ENCODE data around the gene LRRC30. TPM values are rescaled to one million over a fixed set of nuclear protein-coding genes. Genes with fewer than 3 reads are reported as not detected.

The LRRC30 gene
- total RNA-seq, 1 experiment from 2014 or later = not detected

DNA sequence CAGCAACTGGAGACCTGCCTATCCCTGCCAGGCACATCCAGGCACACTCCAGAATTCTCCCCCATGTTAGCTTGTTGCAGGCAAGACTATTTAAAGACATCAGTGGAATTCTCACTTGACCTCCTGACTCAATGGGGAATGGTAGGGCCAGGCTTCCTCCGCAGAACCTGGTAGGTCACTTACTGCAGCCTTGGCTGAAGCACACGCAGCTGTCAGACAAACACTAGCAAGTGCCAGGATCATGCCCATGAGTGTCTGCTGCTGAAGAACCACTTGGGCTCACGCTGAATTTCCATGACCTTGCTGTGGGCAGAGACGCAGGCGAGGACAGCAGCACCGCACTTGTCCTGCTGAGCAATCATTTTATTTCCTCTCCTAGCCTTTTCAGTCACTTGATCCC, 3.2 kb downstream of the LRRC30 start:
- ATAC-seq (no peak), DNase-seq (ENCODE audit: low read depth, low spot score) (no peak)
- ChIA-PET CTCF (no interaction called here), POLR2A (no interaction called here), RAD21 (ENCODE audit: low non-redundant PET in 1 of 2, low total read pairs in 2 of 2, uncharacterized antibody in 2 of 2, unreplicated experiment in 2 of 2) (no interaction called here)
- Histone ChIP-seq H3K4me1 (ENCODE audit: control insufficient read depth in 1 of 2, insufficient read depth in 2 of 2, low read length in 2 of 2) (no peaks in the 10 kb centered on the region), H3K9me2 (ENCODE audit: insufficient read depth) (no peaks in the 10 kb centered on the region), H3K36me3 (ENCODE audit: control insufficient read depth in 1 of 2, insufficient read depth in 2 of 2, low read length in 2 of 2) (no peaks in the 10 kb centered on the region), H3K27me3 (ENCODE audit: insufficient read depth, low read length) (no peaks in the 10 kb centered on the region), H3K4me2 (ENCODE audit: low read length) (no peak overlapping the region), H3K27ac (ENCODE audit: low read depth, low read length) (no peak overlapping the region), H4K20me1 (ENCODE audit: insufficient read depth) (no peaks in the 10 kb centered on the region), H3K9ac (ENCODE audit: low read length) (no peak overlapping the region), H3K79me2 (ENCODE audit: insufficient read depth, low read length) (no peaks in the 10 kb centered on the region), H2AFZ (ENCODE audit: low read depth, low read length, poor library complexity, severe bottlenecking) (no peak overlapping the region), H3K4me3 (replicated peaks in 1 of 2; ENCODE audit: low read depth in 1 of 2, low read length in 2 of 2) (no peak overlapping the region), H3K9me3 (ENCODE audit: control insufficient read depth in 1 of 2, insufficient read depth in 1 of 2, low read depth in 1 of 2, low read length in 2 of 2) (peaks cover 0 to 27% of the 10 kb centered on the region in 2 experiments; a peak in 2 of 4 replicates)
- BruUV-seq (replicated peaks) = no TSS peak
- TF ChIP-seq RAD21 (IDR thresholded peaks at IDR 0.05; ENCODE audit: low read depth) (no peak), CEBPB (IDR thresholded peaks at IDR 0.05; ENCODE audit: low read depth) (no peak), POLR2AphosphoS5 (IDR thresholded peaks at IDR 0.05; ENCODE audit: low read depth, low read length) (no peak), YY1 (IDR thresholded peaks at IDR 0.05; ENCODE audit: extremely low read depth, insufficient replicate concordance, low read depth, low read length) (no peak), SP1 (IDR thresholded peaks at IDR 0.05; ENCODE audit: low read depth) (no peak), SRF (IDR thresholded peaks at IDR 0.05; ENCODE audit: low read depth) (no peak), CTCF (IDR thresholded peaks at IDR 0.05 in 2 of 3, conservative IDR thresholded peaks at IDR 0.05 in 1 of 3; ENCODE audit: borderline replicate concordance in 1 of 3, insufficient read depth in 1 of 3, low read depth in 2 of 3, low read length in 2 of 3) (no peak), ELF1 (IDR thresholded peaks at IDR 0.05; ENCODE audit: borderline replicate concordance, low read depth) (no peak), POLR2A (IDR thresholded peaks at IDR 0.05; ENCODE audit: borderline replicate concordance, extremely low read depth, insufficient read depth, insufficient read length) (no peak), CBX3 (IDR thresholded peaks at IDR 0.05; ENCODE audit: low read depth) (no peak)
- TF ChIP-seq, protein P1, sequence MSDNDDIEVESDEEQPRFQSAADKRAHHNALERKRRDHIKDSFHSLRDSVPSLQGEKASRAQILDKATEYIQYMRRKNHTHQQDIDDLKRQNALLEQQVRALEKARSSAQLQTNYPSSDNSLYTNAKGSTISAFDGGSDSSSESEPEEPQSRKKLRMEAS (IDR thresholded peaks at IDR 0.05) = no peak
- intact Hi-C loops (cut with micrococcal nuclease) = no loop called here

Measured in HCT116 (cell line).